B cell (primary cell): ENCODE measurements around the gene GNS.

Source experiments
- EZH2 ChIP-seq: IDR thresholded peaks from 2 replicates; pipeline ENCODE4 v1.6.1; 2012; ENCODE audit warnings: borderline replicate concordance, low read depth, mild to moderate bottlenecking, moderate library complexity, low read length; ENCODE audit not compliant: insufficient read depth, poor library complexity, severe bottlenecking
- TF ChIP-seq, protein P1 (sequence below): fragments of 200-600 bp; IDR thresholded peaks from one replicate; pipeline ENCODE4 v1.8.0; 2022; ENCODE audit warnings: antibody characterized with exemption, mild to moderate bottlenecking

DNA sequence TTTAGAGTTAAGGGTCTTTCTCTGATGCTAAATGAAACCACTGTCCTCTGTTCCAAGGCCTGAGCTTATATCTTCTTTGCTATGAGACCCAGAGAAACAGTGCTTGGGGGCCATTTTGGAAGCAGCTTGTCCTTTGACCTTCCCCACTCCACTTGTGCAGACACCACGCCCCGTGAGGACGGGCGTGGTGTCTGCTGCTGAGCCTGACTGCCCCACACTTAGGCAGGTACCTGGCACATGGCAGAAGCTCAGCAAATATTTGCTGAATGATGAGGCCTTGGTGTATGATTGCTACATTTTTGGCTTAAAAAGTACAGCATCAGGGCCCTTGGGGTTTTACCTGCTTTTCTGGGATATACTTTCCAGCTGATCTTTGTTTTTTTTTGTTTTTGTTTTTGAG lies 79.0 kb downstream of the GNS start:
- TF ChIP-seq, protein P1, sequence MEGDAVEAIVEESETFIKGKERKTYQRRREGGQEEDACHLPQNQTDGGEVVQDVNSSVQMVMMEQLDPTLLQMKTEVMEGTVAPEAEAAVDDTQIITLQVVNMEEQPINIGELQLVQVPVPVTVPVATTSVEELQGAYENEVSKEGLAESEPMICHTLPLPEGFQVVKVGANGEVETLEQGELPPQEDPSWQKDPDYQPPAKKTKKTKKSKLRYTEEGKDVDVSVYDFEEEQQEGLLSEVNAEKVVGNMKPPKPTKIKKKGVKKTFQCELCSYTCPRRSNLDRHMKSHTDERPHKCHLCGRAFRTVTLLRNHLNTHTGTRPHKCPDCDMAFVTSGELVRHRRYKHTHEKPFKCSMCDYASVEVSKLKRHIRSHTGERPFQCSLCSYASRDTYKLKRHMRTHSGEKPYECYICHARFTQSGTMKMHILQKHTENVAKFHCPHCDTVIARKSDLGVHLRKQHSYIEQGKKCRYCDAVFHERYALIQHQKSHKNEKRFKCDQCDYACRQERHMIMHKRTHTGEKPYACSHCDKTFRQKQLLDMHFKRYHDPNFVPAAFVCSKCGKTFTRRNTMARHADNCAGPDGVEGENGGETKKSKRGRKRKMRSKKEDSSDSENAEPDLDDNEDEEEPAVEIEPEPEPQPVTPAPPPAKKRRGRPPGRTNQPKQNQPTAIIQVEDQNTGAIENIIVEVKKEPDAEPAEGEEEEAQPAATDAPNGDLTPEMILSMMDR, result no peak
- no peak for TF ChIP-seq EZH2
